ENCODE measurements around the gene IGF2BP1. TPM values are rescaled to one million over a fixed set of nuclear protein-coding genes. Genes with fewer than 3 reads are reported as not detected.

IGF2BP1 gene
- total and polyA plus RNA-seq, 2 of the 8 experiments (the other 6 are each of a cell fraction or from before 2014, with no cell fraction given) = 41.6 to 513 TPM

DNA sequence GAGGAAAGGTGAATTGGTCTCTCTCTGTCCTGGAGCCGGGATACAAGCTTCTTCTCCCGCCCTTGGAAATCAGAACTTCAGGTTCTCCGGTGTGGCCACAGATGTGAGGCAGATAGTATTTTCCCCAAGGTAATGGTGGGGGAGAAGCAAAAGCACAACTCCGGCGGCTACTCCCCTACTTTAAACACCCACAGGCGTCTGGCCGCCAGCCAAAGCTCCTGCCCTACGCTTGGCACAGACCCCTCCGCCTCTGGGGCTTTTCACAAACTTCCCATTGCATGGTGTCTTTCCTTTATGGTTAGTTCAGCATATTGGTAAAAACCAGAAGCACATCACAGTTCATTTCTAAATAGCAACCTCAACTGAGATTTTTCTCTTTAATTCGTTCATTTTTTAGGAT lies 95.9 kb downstream of the IGF2BP1 start:
- H3K36me3 ChIP-seq (ENCODE audit: control insufficient read depth in 2 of 4, insufficient read depth in 4 of 4, low read length in 3 of 4) = no peaks in the 10 kb centered on the region
- no peaks in the 10 kb centered on the region for H3K23me2 ChIP-seq (ENCODE audit: low read depth, low read length)
- no peak overlapping the region for H4K5ac ChIP-seq (ENCODE audit: insufficient read length, low read depth, low read length)
- no peak overlapping the region for H2BK20ac ChIP-seq (ENCODE audit: low read length)
- no peaks in the 10 kb centered on the region for H3K27me3 ChIP-seq (replicated peaks in 1 of 4; ENCODE audit: control insufficient read depth in 3 of 4, extremely low read depth in 1 of 4, insufficient read depth in 3 of 4, low read length in 3 of 4)
- no peak overlapping the region for H2AFZ ChIP-seq (ENCODE audit: low read length)
- H3K14ac ChIP-seq (ENCODE audit: insufficient read length) = no peak overlapping the region
- H3K4ac ChIP-seq (replicated peaks; ENCODE audit: insufficient read length, low read depth, low read length) = no peak overlapping the region
- POLR2A ChIA-PET (ENCODE audit: partially characterized antibody) = interaction anchor here (1.0 to 1.9 kb wide), 3 partner anchors 13 to 35 kb away, joined by 4 read pairs; no protein-coding TSS in a partner anchor
- no peak overlapping the region for H3K18ac ChIP-seq (ENCODE audit: extremely low read depth, low read length)
- no peak overlapping the region for H3K27ac ChIP-seq (ENCODE audit: low read depth, low read length)
- H2BK15ac ChIP-seq (ENCODE audit: low read length) = no peak overlapping the region
- WGBS, 2 experiments (ENCODE audit: extremely low coverage in 1 of 2, insufficient coverage in 1 of 2, insufficient read length in 1 of 2, insufficient replicate concordance in 2 of 2, low coverage in 1 of 2, low lambda C conversion rate in 2 of 2, missing lambda C conversion rate in 1 of 2) = 93% methylated on average over 10 of the region's 10 CpGs; no CpG with 5 or more reads in 1 of the 2 experiments
- no peak overlapping the region for H2BK120ac ChIP-seq (replicated peaks; ENCODE audit: low read depth, low read length)
- no peaks in the 10 kb centered on the region for H3K79me2 ChIP-seq (ENCODE audit: control insufficient read depth in 1 of 2, insufficient read depth in 2 of 2, low read length in 2 of 2)
- no peak overlapping the region for H3K9ac ChIP-seq (replicated peaks in 1 of 4; ENCODE audit: extremely low read depth in 1 of 4, low read depth in 3 of 4, low read length in 3 of 4)
- no peak overlapping the region for H3K56ac ChIP-seq (replicated peaks; ENCODE audit: insufficient read length, low read depth, low read length)
- H2BK12ac ChIP-seq (ENCODE audit: low read depth, low read length) = no peak overlapping the region
- no peaks in the 10 kb centered on the region for H3K79me1 ChIP-seq (ENCODE audit: low read depth, low read length)
- DNase-seq (ENCODE audit: low read depth in 1 of 2, low spot score in 2 of 2) (no peak), FAIRE-seq (no peak)
- peaks cover 0 to 4% (median 1%) of the 10 kb centered on the region in 4 experiments; a peak in 1 of 7 replicates for H3K4me1 ChIP-seq (replicated peaks in 1 of 4; ENCODE audit: control insufficient read depth in 3 of 4, insufficient read depth in 4 of 4, low read length in 3 of 4)
- no peak overlapping the region for H2AK5ac ChIP-seq (ENCODE audit: low read depth, low read length)
- CTCF ChIA-PET (ENCODE audit: partially characterized antibody) = interaction anchor here (0.9 kb wide), 1 partner anchor 134 kb away, joined by 3 read pairs; no protein-coding TSS in a partner anchor
- no peak overlapping the region for H2BK5ac ChIP-seq (ENCODE audit: low read depth, low read length)
- no peak overlapping the region for H3K23ac ChIP-seq (ENCODE audit: insufficient read length)
- H4K91ac ChIP-seq (replicated peaks; ENCODE audit: insufficient read length, low read length) = no peak overlapping the region
- no peak overlapping the region for H3K4me3 ChIP-seq (ENCODE audit: extremely low read depth in 1 of 4, insufficient read depth in 2 of 4, low read depth in 3 of 4, low read length in 4 of 4)
- H4K8ac ChIP-seq (ENCODE audit: extremely low read depth, insufficient read depth, low read length) = no peak overlapping the region; the same call in 1 of the 2 replicates
- no peaks in the 10 kb centered on the region for H3K9me3 ChIP-seq (ENCODE audit: insufficient read depth in 2 of 2, low read depth in 1 of 2, low read length in 1 of 2)
- no peaks in the 10 kb centered on the region for H4K20me1 ChIP-seq (replicated peaks in 1 of 2; ENCODE audit: control insufficient read depth in 1 of 2, insufficient read depth in 2 of 2, low read length in 2 of 2)
- no peak overlapping the region for H3K4me2 ChIP-seq (ENCODE audit: insufficient read depth in 1 of 2, low read depth in 2 of 2, low read length in 2 of 2)
- TF ChIP-seq NRF1 (IDR thresholded peaks at IDR 0.05; ENCODE audit: low read depth, low read length) (no peak), TCF12 (IDR thresholded peaks at IDR 0.05; ENCODE audit: low read depth, low read length) (no peak), CHD1 (IDR thresholded peaks at IDR 0.05; ENCODE audit: low read depth, low read length) (no peak), KDM1A (IDR thresholded peaks at IDR 0.05; ENCODE audit: borderline replicate concordance, low read length) (no peak), CBX5 (IDR thresholded peaks at IDR 0.05; ENCODE audit: low read depth, low read length) (no peak), KDM4A (IDR thresholded peaks at IDR 0.05; ENCODE audit: low read depth, low read length, severe bottlenecking) (no peak), TAF7 (optimal IDR thresholded peaks at IDR 0.05; ENCODE audit: borderline replicate concordance, low read depth, low read length) (no peak), TEAD4 (IDR thresholded peaks at IDR 0.05; ENCODE audit: low read depth, low read length) (no peak), CREB1 (IDR thresholded peaks at IDR 0.05) (no peak), HDAC6 (IDR thresholded peaks at IDR 0.05; ENCODE audit: low read depth, low read length) (no peak), EZH2 (IDR thresholded peaks at IDR 0.05; ENCODE audit: low read depth, low read length, severe bottlenecking) (no peak), JUND (IDR thresholded peaks at IDR 0.05; ENCODE audit: low read length) (no peak)
- TF ChIP-seq, protein P1, sequence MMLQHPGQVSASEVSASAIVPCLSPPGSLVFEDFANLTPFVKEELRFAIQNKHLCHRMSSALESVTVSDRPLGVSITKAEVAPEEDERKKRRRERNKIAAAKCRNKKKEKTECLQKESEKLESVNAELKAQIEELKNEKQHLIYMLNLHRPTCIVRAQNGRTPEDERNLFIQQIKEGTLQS (IDR thresholded peaks at IDR 0.05; ENCODE audit: insufficient read depth, low read depth, low read length) = no peak
